Right lobe of liver (tissue), 6 donors: ENCODE measurements around the gene DUSP11. TPM values are rescaled to one million over a fixed set of nuclear protein-coding genes. Genes with fewer than 3 reads are reported as not detected.
A peak's percentile ranks its signal among the peaks of the same experiment; 100 is the strongest.
"Not testable (repeated sequence)": the region's sequence is repeated elsewhere in the genome, so short reads cannot be mapped to it uniquely, and the experiment has no call there.

Source experiments
- ATAC-seq, 4 donors: fragments of 200-7000 bp; cut with Tn5 transposase; one replicate each; pipeline ENCODE4 v1.9.1; 2020; ENCODE audit warnings: mild to moderate bottlenecking in 4 of 4, moderate library complexity in 4 of 4
- DNase-seq, 3 donors: peaks; one replicate each; pipeline ENCODE4 v3.0.0-alpha.2; 2020
- H3K27ac ChIP-seq, 3 donors: fragments of 200-600 bp; one replicate each; pipeline ENCODE4 v1.8.0; 2022
- H3K27me3 ChIP-seq, 2 donors: fragments of 200-600 bp; one replicate each; pipeline ENCODE4 v1.8.0; 2022
- H3K36me3 ChIP-seq, 4 donors: fragments of 200-600 bp; sonication (generic) in 1 of 4; one replicate each; pipeline versions ENCODE4 v1.5.1 to v1.8.0; 2017 to 2022; ENCODE audit warnings: control low read depth in 1 of 4
- H3K4me1 ChIP-seq, 4 donors: fragments of 200-600 bp; sonication (generic) in 1 of 4; one replicate each; pipeline versions ENCODE4 v1.5.1 to v1.8.0; 2017 to 2022; ENCODE audit warnings: control low read depth in 1 of 4
- H3K4me3 ChIP-seq, 3 donors: fragments of 200-600 bp; one replicate each; pipeline ENCODE4 v1.8.0; 2022
- H3K9me3 ChIP-seq, 4 donors: fragments of 200-600 bp; sonication (generic) in 1 of 4; one replicate each; pipeline versions ENCODE4 v1.5.1 to v1.8.0; 2017 to 2022; ENCODE audit warnings: control low read depth in 1 of 4
- CTCF ChIP-seq, 4 donors: fragments of 200-600 bp in 3 of 4; fragments of 450-650 bp in 1 of 4; IDR thresholded peaks; one replicate each; pipeline versions ENCODE4 v1.5.1 to v1.8.0; 2016 to 2022; ENCODE audit warnings: antibody characterized with exemption in 4 of 4, mild to moderate bottlenecking in 2 of 4
- POLR2A ChIP-seq: fragments of 450-650 bp; IDR thresholded peaks from one replicate; pipeline ENCODE4 v1.6.1; 2017; ENCODE audit warnings: antibody characterized with exemption, mild to moderate bottlenecking
- WGBS: methylation state at CpG from one replicate; pipeline ENCODE4 v1.1.6; 2018; ENCODE audit warnings: low coverage, low lambda C conversion rate; ENCODE audit not compliant: insufficient coverage; ENCODE audit errors: missing lambda C conversion rate; 5-methylcytosine and 5-hydroxymethylcytosine counted together
- intact Hi-C, 2 donors: fragments of 100-400 bp; cut with DNase I; formaldehyde crosslinking; loops; one replicate each; pipeline versions ENCODE4 v1.11.2 to v1.14.1; 2022
- total RNA-seq, 6 experiments: library from RNA; depleted of rRNA in 2 of 6; stranded (reverse); fragments of >200 nt in 2 of 6; fragmentation: NEBNext Ultra II Directional in 3 of 6; extraction: Animal tissue kit (Norgen Biotek cat#: 25700) in 3 of 6; gene quantifications; one replicate each; pipeline versions ENCODE4 v1.1.0 to v1.2.4, GENCODE V29; 2016 to 2023
- donor health status: DM: no; HTN: yes; CAD: no.
- donor health status: DM: no; HTN: no; CAD: no.
- donor health status: DM: no; HTN: no; CAD: no.
- donor health status: DM: no; HTN: yes; CAD: no.
- donor health status: DM: no; HTN: yes; CAD: no.

The DUSP11 gene
- total RNA-seq, 6 experiments from 2014 or later: 5.7 to 14.2 (median 9.1) TPM

GRCh38 chr2:73821227-73821626 lies 41.3 kb upstream of the DUSP11 start:
- H3K27ac ChIP-seq: no peak overlapping the region
- 17% methylated on average over 2 of the region's 2 CpGs for WGBS
- H3K4me1 ChIP-seq: no peaks in the 10 kb centered on the region
- H3K9me3 ChIP-seq: no peaks in the 10 kb centered on the region
- no peaks in the 10 kb centered on the region for H3K27me3 ChIP-seq
- ATAC-seq (no peak), DNase-seq (no peak)
- TF ChIP-seq CTCF (IDR thresholded peaks at IDR 0.05): no peak
- TF ChIP-seq POLR2A: no peak
- no peaks in the 10 kb centered on the region for H3K36me3 ChIP-seq
- no peak overlapping the region for H3K4me3 ChIP-seq
- intact Hi-C loops: loop anchor here in 1 of 2 donors (10.0 kb wide), 2 partner anchors 324 to 514 kb away; partner anchors contain the start of gene BOLA3

DNA sequence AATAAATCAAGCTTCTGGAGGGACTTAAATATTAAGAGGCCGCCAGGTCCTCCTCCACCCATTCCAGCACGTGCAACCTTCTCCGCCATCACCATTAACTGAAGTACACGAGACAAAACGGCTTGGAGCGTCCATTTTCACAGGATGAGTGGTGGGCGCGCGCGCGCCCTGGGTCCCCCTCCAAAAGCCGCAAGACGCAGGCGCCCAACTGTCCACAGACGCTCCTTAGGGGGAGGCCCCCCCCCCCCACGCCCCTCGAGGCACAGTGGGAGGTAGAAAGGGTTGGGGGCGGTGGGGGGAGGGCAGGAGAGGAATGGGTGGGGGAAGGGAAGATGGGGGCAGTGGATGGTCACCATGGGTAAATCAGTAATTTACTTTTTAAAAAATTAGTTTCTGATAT lies 38.4 kb upstream of the DUSP11 start:
- peak in 1 of 3 donors; percentile 28 for DNase-seq

GRCh38 chr2:73812635-73813034 lies 32.7 kb upstream of the DUSP11 start:
- DNase-seq: no peak
- intact Hi-C loops: no loop called here
- Histone ChIP-seq H3K36me3 (no peaks in the 10 kb centered on the region), H3K4me3 (no peak overlapping the region), H3K27ac (peak overlapping the region in 2 of 3 donors; percentile 41 to 62), H3K9me3 (no peaks in the 10 kb centered on the region), H3K4me1 (peaks cover 0 to 14% (median 6%) of the 10 kb centered on the region in 4 donors), H3K27me3 (no peaks in the 10 kb centered on the region)
- peak; percentile 81 to 94 (median 88) for ATAC-seq
- TF ChIP-seq CTCF (IDR thresholded peaks at IDR 0.05) (no peak), POLR2A (no peak)

More for the DNA sequence above, 38.4 kb upstream of the DUSP11 start:
- no peaks in the 10 kb centered on the region for H3K36me3 ChIP-seq
- H3K4me3 ChIP-seq: no peak overlapping the region
- intact Hi-C loops: no loop called here
- no peaks in the 10 kb centered on the region for H3K27me3 ChIP-seq
- no peak overlapping the region for H3K27ac ChIP-seq
- 81% methylated on average over 10 of the region's 18 CpGs for WGBS
- no peaks in the 10 kb centered on the region for H3K9me3 ChIP-seq
- H3K4me1 ChIP-seq: no peaks in the 10 kb centered on the region
- ATAC-seq: no peak
- no peak for TF ChIP-seq CTCF (IDR thresholded peaks at IDR 0.05)
- TF ChIP-seq POLR2A: no peak

DNA sequence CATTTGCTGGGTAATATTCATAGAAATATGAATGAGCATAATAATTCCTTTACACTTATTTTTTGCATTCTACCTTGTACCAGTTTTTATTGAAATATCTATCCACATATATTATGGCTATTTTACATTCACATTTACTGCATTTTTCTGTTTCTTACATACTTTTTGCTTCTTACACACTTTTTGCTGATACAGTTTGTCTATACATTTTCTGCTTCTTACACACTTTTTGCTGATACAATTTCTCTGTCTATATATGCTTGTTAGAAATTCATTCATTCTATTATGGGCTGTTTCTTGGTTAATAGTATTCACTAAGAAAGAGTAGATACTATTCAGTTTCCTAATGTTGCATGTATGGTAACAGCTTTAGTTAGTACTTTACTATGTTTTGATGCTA lies 32.0 kb upstream of the DUSP11 start:
- H3K27me3 ChIP-seq: no peaks in the 10 kb centered on the region
- ATAC-seq: no peak
- H3K36me3 ChIP-seq: no peaks in the 10 kb centered on the region
- no peak overlapping the region for H3K27ac ChIP-seq
- no peak for TF ChIP-seq CTCF (IDR thresholded peaks at IDR 0.05)
- TF ChIP-seq POLR2A: no peak
- DNase-seq: no peak
- H3K4me3 ChIP-seq: no peak overlapping the region
- H3K9me3 ChIP-seq: no peaks in the 10 kb centered on the region
- intact Hi-C loops: no loop called here
- peaks cover 0 to 14% (median 6%) of the 10 kb centered on the region in 4 donors for H3K4me1 ChIP-seq

GRCh38 chr2:73783883-73784282 lies 4.0 kb upstream of the DUSP11 start, which contains the start of gene C2orf78:
C2orf78 (plus strand) TSS chr2:73784183; CDS start chr2:73784310, 127 bp downstream.
- ATAC-seq, H3K4me1 ChIP-seq, intact Hi-C loops, H3K27ac ChIP-seq, H3K4me3 ChIP-seq, H3K27me3 ChIP-seq, H3K36me3 ChIP-seq, DNase-seq, H3K9me3 ChIP-seq: not testable (repeated sequence)
- no CpG with 5 or more reads among the region's 3 CpGs for WGBS

DNA sequence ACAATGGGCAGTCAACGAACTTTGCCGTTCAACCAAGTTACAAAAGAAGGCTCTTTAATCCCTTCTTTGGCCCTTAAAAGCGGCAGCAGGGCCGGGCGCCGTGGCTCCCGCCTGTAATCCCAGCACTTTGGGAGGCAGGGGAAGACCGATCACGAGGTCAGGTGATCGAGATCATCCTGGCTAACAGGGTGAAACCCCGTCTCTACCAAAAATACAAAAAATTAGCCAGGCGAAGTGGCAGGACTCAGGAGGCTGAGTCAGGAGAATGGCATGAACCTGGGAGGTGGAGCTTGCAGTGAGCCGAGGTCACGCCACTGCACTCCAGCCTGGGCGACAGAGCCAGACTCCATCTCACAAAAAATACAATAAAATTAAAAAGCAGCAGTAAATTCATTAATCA lies 3.5 kb upstream of the DUSP11 start:
- H3K36me3 ChIP-seq, ATAC-seq, H3K4me1 ChIP-seq, intact Hi-C loops, H3K27ac ChIP-seq, H3K4me3 ChIP-seq, H3K9me3 ChIP-seq, H3K27me3 ChIP-seq, DNase-seq: not testable (repeated sequence)
- WGBS: 75% methylated on average over 15 of the region's 15 CpGs
